Fibroblast of villous mesenchyme (primary cell): ENCODE measurements around the gene GNL2. TPM values are rescaled to one million over a fixed set of nuclear protein-coding genes. Genes with fewer than 3 reads are reported as not detected.

Experiments used
- DNase-seq: peaks from one replicate; pipeline ENCODE4 v3.0.0-alpha.2; 2010; ENCODE audit warnings: low read depth
- H3K4me3 ChIP-seq: 2 replicates; pipeline ENCODE4 v1.5.1; 2011; ENCODE audit warnings: low read depth, mild to moderate bottlenecking, low read length
- total RNA-seq: library from RNA; depleted of rRNA; stranded (reverse); fragments of >200 nt; gene quantifications from 2 replicates; pipeline ENCODE4 v1.2.3, GENCODE V29; 2012
- TF ChIP-seq, protein P1 (sequence below): IDR thresholded peaks from 2 replicates; pipeline ENCODE4 v1.5.1; 2012; ENCODE audit warnings: low read depth, mild to moderate bottlenecking, low read length; ENCODE audit not compliant: insufficient read depth

GNL2 gene
- 77.7 and 85.4 TPM in 2 replicates for total RNA-seq

DNA sequence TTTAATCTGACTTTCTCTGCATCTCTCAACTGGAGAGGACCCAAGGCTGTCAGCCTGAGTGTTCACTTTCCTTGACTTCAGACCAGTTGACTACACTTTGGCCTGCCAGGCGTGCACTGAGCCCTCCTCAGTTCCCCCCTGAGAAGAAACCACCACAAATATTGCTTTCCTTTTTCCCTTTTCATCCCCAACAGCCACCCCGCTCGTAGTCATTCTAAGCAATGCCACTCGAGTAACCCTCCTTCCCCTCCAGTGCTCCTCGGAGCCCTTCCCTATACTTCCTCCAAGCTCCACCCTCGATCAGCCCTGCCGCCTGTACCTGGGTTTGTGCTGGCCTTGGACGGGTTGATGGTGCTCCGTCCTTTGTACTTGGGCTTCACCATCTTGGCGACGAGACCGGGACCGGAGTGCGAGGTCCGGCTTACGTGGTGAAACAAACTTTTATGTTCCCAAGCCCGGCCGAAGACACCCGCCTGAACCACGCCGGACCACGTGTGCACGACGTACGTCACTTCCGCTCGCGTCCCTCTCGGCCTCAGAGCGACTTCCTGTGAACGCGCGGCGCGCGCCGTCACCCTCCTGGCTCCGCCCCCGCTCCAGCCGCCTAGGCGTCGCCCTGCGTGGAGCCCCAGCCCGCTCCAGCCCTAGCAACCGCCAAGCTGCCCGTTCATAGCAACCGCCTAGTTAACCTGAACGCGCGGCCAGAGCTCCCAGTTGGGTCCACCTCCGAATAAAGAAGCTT is at the start of gene GNL2:
GNL2 (minus strand) TSS at position 498 of the 742 bp plus-strand sequence; CDS start at position 383, 115 bp downstream.
- peak within 1 kb of the TSS; percentile 81 for H3K4me3 ChIP-seq
- DNase-seq: peak; percentile 97
- TF ChIP-seq, protein P1, sequence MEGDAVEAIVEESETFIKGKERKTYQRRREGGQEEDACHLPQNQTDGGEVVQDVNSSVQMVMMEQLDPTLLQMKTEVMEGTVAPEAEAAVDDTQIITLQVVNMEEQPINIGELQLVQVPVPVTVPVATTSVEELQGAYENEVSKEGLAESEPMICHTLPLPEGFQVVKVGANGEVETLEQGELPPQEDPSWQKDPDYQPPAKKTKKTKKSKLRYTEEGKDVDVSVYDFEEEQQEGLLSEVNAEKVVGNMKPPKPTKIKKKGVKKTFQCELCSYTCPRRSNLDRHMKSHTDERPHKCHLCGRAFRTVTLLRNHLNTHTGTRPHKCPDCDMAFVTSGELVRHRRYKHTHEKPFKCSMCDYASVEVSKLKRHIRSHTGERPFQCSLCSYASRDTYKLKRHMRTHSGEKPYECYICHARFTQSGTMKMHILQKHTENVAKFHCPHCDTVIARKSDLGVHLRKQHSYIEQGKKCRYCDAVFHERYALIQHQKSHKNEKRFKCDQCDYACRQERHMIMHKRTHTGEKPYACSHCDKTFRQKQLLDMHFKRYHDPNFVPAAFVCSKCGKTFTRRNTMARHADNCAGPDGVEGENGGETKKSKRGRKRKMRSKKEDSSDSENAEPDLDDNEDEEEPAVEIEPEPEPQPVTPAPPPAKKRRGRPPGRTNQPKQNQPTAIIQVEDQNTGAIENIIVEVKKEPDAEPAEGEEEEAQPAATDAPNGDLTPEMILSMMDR: no peak

DNA sequence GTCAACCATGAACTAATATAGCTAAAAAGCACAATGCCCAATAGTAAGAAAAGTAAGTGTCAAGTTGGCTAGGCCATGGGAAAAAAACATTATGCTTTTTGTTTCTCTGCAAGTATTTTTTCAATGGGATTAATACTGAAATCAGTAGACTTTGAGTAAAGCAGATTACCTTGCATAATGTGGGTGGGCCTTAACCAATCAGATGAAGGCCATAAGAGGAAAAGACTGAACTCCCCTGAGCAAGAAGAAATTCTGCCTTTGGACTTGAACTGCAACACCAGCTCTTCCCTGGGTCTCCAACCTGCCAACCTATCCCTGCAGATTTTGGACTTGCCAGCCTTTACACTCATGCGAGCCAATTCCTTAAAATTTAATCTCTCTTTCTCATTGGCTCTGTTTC is 45.3 kb upstream of the GNL2 start:
- TF ChIP-seq, protein P1: no peak
- no peak for DNase-seq
- no peak overlapping the region for H3K4me3 ChIP-seq

DNA sequence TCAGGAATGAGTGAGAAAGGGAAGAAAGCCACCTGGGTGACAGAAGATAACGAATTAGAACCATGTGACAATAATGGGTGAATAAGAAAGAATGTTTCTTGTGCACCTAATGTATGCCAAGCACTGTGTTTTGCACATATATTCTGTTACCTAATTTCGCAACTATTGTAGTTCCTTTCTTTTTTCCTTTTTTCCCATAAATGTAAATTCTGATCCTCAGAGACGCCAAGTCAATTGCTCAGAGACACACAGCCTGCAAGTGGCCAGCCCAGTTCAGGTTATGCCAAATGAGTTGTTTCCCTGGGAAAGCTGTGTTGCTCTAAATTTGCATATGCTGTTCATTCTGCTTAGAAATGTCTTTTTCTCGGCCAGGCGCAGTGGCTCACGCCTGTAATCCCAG is 40.7 kb upstream of the GNL2 start:
- H3K4me3 ChIP-seq: no peak overlapping the region
- TF ChIP-seq, protein P1: no peak
- no peak for DNase-seq

DNA sequence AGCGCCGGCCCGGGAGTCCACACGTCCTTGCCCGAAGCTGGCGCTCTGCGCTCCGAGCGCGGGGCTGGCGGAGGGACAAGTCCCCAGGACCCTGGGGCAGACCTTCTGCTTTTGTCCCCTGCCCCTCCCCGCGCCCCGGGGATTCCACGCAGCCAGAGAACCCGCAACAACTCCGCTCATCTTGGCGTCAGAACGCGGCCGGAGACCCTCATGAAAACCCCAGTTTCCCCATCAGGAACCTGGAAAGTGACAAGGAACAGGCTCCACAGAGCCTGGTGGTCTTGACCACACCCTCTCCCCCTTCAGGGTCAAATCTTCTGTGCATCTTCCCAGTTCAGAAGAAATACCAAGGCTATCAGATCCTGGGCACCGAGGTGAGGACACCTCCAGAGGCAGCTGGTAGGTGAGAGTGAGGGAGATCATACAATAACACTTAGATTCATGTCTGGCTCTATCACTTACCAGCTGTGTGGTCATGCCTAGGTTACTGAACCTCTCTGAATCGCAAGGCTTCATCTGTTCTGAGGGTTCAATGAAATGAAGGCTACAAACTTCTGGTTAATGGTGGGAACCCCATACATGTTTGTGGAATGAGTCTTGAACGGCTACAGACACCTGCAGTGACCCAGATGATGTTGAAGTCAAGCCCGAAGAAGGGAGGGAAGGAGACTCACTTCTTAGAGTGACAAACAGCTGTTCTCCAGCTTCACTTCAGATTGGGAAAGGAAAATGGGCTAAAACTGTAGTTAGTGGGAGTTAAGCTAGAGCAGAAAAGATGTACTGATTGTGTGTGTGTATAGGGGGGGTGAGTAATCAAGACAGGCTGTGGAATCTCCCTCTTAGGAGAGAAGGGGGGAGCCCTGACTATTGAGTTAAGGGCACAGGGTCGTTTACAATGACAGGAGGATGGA is 39.5 kb upstream of the GNL2 start:
- H3K4me3 ChIP-seq: peak overlapping the region; percentile 48

DNA sequence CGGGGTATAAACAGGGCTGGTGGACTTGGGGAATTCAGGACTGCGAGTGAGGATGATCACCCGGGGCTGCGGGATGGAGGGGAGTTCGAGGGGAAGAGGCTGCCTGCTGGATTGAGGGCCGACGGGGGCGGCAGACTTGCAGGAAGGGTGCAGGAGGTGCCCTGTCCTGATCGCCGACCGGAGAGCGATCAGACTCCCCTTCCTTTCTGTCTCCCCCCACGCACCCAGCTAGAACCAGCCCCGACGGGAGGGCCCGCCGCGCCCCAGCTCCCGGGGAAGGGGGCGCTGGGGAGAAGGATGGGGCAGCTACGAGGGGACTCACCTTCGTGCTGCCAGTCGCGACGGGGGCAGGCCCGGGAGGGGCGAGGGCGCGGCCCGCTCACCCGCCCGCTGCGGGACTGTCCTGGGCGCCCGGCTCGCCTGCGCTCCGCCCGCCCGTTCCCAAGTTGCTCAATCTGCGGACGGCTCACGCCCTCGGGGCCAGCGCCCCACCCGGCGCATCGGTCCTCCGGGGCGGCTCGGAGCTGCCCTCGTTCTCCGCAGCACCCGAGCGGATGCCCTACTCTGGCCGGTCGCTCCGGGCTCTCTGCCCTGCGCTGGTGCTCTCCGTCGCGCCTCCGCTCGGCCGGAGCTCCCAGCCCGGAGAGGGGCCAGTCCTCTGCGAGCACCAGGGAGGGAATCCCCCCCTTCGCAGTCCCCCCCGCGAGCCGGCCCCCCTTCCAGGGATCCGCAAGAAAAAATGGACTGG is 38.7 kb upstream of the GNL2 start, which contains the start of gene RSPO1:
RSPO1 (minus strand) TSS at position 649 of the 748 bp plus-strand sequence. CDS start 5,231 bp downstream, outside the sequence.
- peak; percentile 33 for DNase-seq
- peak within 1 kb of the TSS; percentile 48 for H3K4me3 ChIP-seq
- TF ChIP-seq, protein P1: no peak

More for the DNA sequence above, 39.5 kb upstream of the GNL2 start:
- TF ChIP-seq, protein P1: no peak
- no peak for DNase-seq

DNA sequence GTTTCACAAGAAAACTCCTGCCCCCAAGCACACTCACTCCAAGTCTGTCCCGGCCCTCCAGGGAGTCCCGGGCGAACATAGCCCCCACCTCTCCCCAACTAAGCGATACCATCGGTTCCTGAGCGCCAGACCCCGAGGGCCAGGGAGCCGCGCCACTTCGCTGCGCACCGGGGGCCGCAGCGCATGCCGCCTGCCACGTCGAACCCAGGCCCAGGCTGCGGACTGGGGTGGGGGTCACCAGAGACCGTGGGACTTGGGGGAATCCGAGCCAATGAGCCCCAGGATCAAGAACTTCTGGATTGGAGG is 38.2 kb upstream of the GNL2 start:
- H3K4me3 ChIP-seq: peak overlapping the region; percentile 48
- TF ChIP-seq, protein P1: no peak
- DNase-seq: no peak
